CD4-positive, alpha-beta T cell (primary cell): ENCODE measurements around the gene MSI2. TPM values are rescaled to one million over a fixed set of nuclear protein-coding genes. Genes with fewer than 3 reads are reported as not detected.

Source experiments
- ATAC-seq: fragments of 200-7000 bp; cut with Tn5 transposase; one replicate; pipeline ENCODE4 v1.10.0; 2022; ENCODE audit warnings: mild to moderate bottlenecking; ENCODE audit not compliant: poor library complexity
- CTCF ChIA-PET: fragments of 350-600 bp; sonication (Branson Sonifier 250); formaldehyde crosslinking; loops from one replicate; lab custom pipeline; 2021; ENCODE audit warnings: antibody characterized with exemption, inconsistent platforms; lab: Charles Lee
- POLR2A ChIA-PET: fragments of 350-600 bp; sonication (Branson Sonifier 250); formaldehyde crosslinking; loops from one replicate; lab custom pipeline; 2021; ENCODE audit warnings: antibody characterized with exemption, inconsistent platforms; lab: Charles Lee
- DNase-seq, 14 experiments: peaks; one replicate each; pipeline ENCODE4 v3.0.0-alpha.2; 2013 to 2020; ENCODE audit warnings: mixed read lengths in 2 of 14
- H3K27ac ChIP-seq, 2 donors: one replicate each; pipeline versions ENCODE4 v1.5.1 to v1.7.0; 2013; ENCODE audit warnings: low read length in 2 of 2, low read depth in 1 of 2, mild to moderate bottlenecking in 1 of 2
- H3K27me3 ChIP-seq, 2 experiments: 1 replicate in 1 of 2; 2 replicates in 1 of 2; pipeline versions ENCODE4 v1.6.1 to v1.7.0; 2013; ENCODE audit warnings: low read length in 2 of 2, control low read depth in 1 of 2, mild to moderate bottlenecking in 1 of 2, moderate library complexity in 1 of 2; ENCODE audit not compliant: insufficient read depth in 2 of 2, control insufficient read depth in 1 of 2
- H3K36me3 ChIP-seq: one replicate; pipeline ENCODE4 v1.6.1; 2013; ENCODE audit warnings: low read length, control low read depth; ENCODE audit not compliant: insufficient read depth
- H3K4me1 ChIP-seq: one replicate; pipeline ENCODE4 v1.6.1; 2013; ENCODE audit warnings: low read length, control low read depth; ENCODE audit not compliant: insufficient read depth
- H3K4me3 ChIP-seq: one replicate; pipeline ENCODE4 v1.5.1; 2013; ENCODE audit warnings: mild to moderate bottlenecking, low read length, moderate library complexity
- H3K9me3 ChIP-seq, 2 experiments: 1 replicate in 1 of 2; 2 replicates in 1 of 2; pipeline versions ENCODE4 v1.6.1 to v1.7.0; 2013; ENCODE audit warnings: low read length in 2 of 2, mild to moderate bottlenecking in 2 of 2, control low read depth in 1 of 2, moderate library complexity in 1 of 2; ENCODE audit not compliant: control insufficient read depth in 1 of 2, insufficient read depth in 1 of 2
- H3K27ac Mint-ChIP-seq: one replicate; pipeline ENCODE4 v1.8.0; 2020; ENCODE audit warnings: mixed read lengths
- H3K27me3 Mint-ChIP-seq: one replicate; pipeline ENCODE4 v1.8.0; 2021; ENCODE audit warnings: mixed read lengths
- H3K36me3 Mint-ChIP-seq: one replicate; pipeline ENCODE4 v1.8.0; 2021; ENCODE audit warnings: low read depth, mixed read lengths
- H3K4me1 Mint-ChIP-seq: one replicate; pipeline ENCODE4 v1.8.0; 2021; ENCODE audit warnings: low read depth, mixed read lengths
- H3K4me3 Mint-ChIP-seq: one replicate; pipeline ENCODE4 v1.8.0; 2020; ENCODE audit warnings: mild to moderate bottlenecking, mixed read lengths
- H3K9me3 Mint-ChIP-seq: one replicate; pipeline ENCODE4 v1.8.0; 2020; ENCODE audit warnings: mixed read lengths
- CTCF ChIP-seq: fragments of 200-600 bp; IDR thresholded peaks from one replicate; pipeline ENCODE4 v1.8.0; 2022; ENCODE audit warnings: antibody characterized with exemption, mild to moderate bottlenecking
- intact Hi-C, 2 experiments: fragments of 100-400 bp; cut with DNase I in 1 of 2; cut with micrococcal nuclease in 1 of 2; formaldehyde crosslinking; loops; one replicate each; pipeline versions ENCODE4 v1.15.1 to v1.9.0; 2023 to 2025; cut with DNase I, micrococcal nuclease
- total RNA-seq, 174 experiments: library from RNA in 2 of 174; stranded (reverse) in 2 of 174; gene quantifications; one replicate each; pipeline ENCODE4 v1.2.3 and lab custom pipeline; 2021 to 2026

MSI2 gene
- total RNA-seq, 2 experiments from 2014 or later: 129 to 132 TPM

GRCh38 chr17:57637666-57638010 is 381.3 kb downstream of the MSI2 start:
- CTCF ChIA-PET: no interaction called here
- DNase-seq (no peak), ATAC-seq (no peak)
- Mint-ChIP-seq H3K4me3 (no peak overlapping the region), H3K27ac (no peak overlapping the region), H3K4me1 (no peaks in the 10 kb centered on the region), H3K27me3 (no peaks in the 10 kb centered on the region), H3K9me3 (no peaks in the 10 kb centered on the region), H3K36me3 (peaks cover 52% of the 10 kb centered on the region)
- no peak for TF ChIP-seq CTCF
- intact Hi-C loops: no loop called here
- Histone ChIP-seq H3K4me1 (no peaks in the 10 kb centered on the region), H3K4me3 (no peak overlapping the region), H3K27ac (no peak overlapping the region), H3K27me3 (no peaks in the 10 kb centered on the region), H3K36me3 (peaks cover 10% of the 10 kb centered on the region), H3K9me3 (peaks cover 0 to 7% of the 10 kb centered on the region in 2 experiments)
- POLR2A ChIA-PET: no interaction called here

GRCh38 chr17:57638284-57638683 is 382.0 kb downstream of the MSI2 start:
- Mint-ChIP-seq H3K27me3 (no peaks in the 10 kb centered on the region), H3K36me3 (peaks cover 45% of the 10 kb centered on the region), H3K4me1 (no peaks in the 10 kb centered on the region), H3K9me3 (no peaks in the 10 kb centered on the region), H3K27ac (no peak overlapping the region), H3K4me3 (no peak overlapping the region)
- Histone ChIP-seq H3K4me1 (no peaks in the 10 kb centered on the region), H3K36me3 (peaks cover 10% of the 10 kb centered on the region), H3K4me3 (no peak overlapping the region), H3K27ac (no peak overlapping the region), H3K27me3 (no peaks in the 10 kb centered on the region), H3K9me3 (peaks cover 0 to 5% of the 10 kb centered on the region in 2 experiments)
- POLR2A ChIA-PET: no interaction called here
- no peak for TF ChIP-seq CTCF
- DNase-seq (no peak), ATAC-seq (no peak)
- intact Hi-C loops: no loop called here
- CTCF ChIA-PET: no interaction called here

GRCh38 chr17:57639381-57639780 is 383.1 kb downstream of the MSI2 start:
- Histone ChIP-seq H3K36me3 (peaks cover 7% of the 10 kb centered on the region), H3K9me3 (no peaks in the 10 kb centered on the region), H3K4me3 (no peak overlapping the region), H3K4me1 (no peaks in the 10 kb centered on the region), H3K27ac (no peak overlapping the region), H3K27me3 (no peaks in the 10 kb centered on the region)
- Mint-ChIP-seq H3K4me3 (no peak overlapping the region), H3K27me3 (no peaks in the 10 kb centered on the region), H3K27ac (no peak overlapping the region), H3K9me3 (no peaks in the 10 kb centered on the region), H3K36me3 (peaks cover 38% of the 10 kb centered on the region), H3K4me1 (no peaks in the 10 kb centered on the region)
- CTCF ChIA-PET: no interaction called here
- ATAC-seq (no peak), DNase-seq (no peak)
- intact Hi-C loops: no loop called here
- TF ChIP-seq CTCF: no peak
- POLR2A ChIA-PET: no interaction called here
